SK-N-SH (cell line): Measurements from ENCODE around the gene CCNJL.

Experiments used
- CTCF ChIP-seq: fragments of 200-600 bp; sonication (generic); IDR thresholded peaks from 2 replicates; pipeline ENCODE4 v1.6.1; 2017; ENCODE audit warnings: antibody characterized with exemption, mild to moderate bottlenecking, moderate library complexity
- FOXM1 ChIP-seq: IDR thresholded peaks from 2 replicates; pipeline ENCODE4 v1.4.0; 2012; ENCODE audit warnings: low read depth, mild to moderate bottlenecking
- JUND ChIP-seq: IDR thresholded peaks from 2 replicates; pipeline ENCODE4 v1.4.0; 2012
- POLR2AphosphoS5 ChIP-seq: IDR thresholded peaks from 2 replicates; pipeline ENCODE4 v1.6.1; 2012; ENCODE audit warnings: low read depth, low read length
- REST ChIP-seq: IDR thresholded peaks from 2 replicates; pipeline ENCODE4 v1.6.1; 2012; ENCODE audit warnings: mild to moderate bottlenecking, low read depth, low read length, moderate library complexity
- SIN3A ChIP-seq: IDR thresholded peaks from 2 replicates; pipeline ENCODE4 v1.6.1; 2012; ENCODE audit warnings: low read depth, mild to moderate bottlenecking, low read length, moderate library complexity, borderline replicate concordance
- TAF1 ChIP-seq: IDR thresholded peaks from 2 replicates; pipeline ENCODE4 v1.6.1; 2012; ENCODE audit warnings: low read depth, mild to moderate bottlenecking, low read length, moderate library complexity, borderline replicate concordance
- TCF12 ChIP-seq: IDR thresholded peaks from 2 replicates; pipeline ENCODE4 v1.4.0; 2012
- YY1 ChIP-seq: IDR thresholded peaks from 2 replicates; pipeline ENCODE4 v1.4.0; 2012; ENCODE audit warnings: low read depth, mild to moderate bottlenecking

- TF ChIP-seq POLR2AphosphoS5, result no peak
- no peak for TF ChIP-seq CTCF
- no peak for TF ChIP-seq JUND
- no peak for TF ChIP-seq TAF1
- no peak for TF ChIP-seq TCF12
- TF ChIP-seq SIN3A, result no peak
- no peak for TF ChIP-seq YY1
- TF ChIP-seq REST, result no peak
- no peak for TF ChIP-seq FOXM1
Measured at GRCh38 chr5:160310140-160310539, 2.2 kb downstream of the CCNJL start.
